ENCODE data around the gene FAM227B. TPM values are rescaled to one million over a fixed set of nuclear protein-coding genes. Genes with fewer than 3 reads are reported as not detected.

FAM227B gene
- total RNA-seq, 1 donor from 2014 or later: 2.9 TPM

GRCh38 chr15:49331951-49332350, 288.7 kb downstream of the FAM227B start:
- intact Hi-C loops (cut with DNase I): no loop called here
- no peaks in the 10 kb centered on the region for H3K27me3 ChIP-seq
- no peaks in the 10 kb centered on the region for H3K9me3 ChIP-seq
- TF ChIP-seq POLR2AphosphoS5 (IDR thresholded peaks at IDR 0.05; ENCODE audit: insufficient read depth in 1 of 2, low read depth in 1 of 2) (no peak), POLR2A (IDR thresholded peaks at IDR 0.05) (no peak)
- TF ChIP-seq, protein P1, sequence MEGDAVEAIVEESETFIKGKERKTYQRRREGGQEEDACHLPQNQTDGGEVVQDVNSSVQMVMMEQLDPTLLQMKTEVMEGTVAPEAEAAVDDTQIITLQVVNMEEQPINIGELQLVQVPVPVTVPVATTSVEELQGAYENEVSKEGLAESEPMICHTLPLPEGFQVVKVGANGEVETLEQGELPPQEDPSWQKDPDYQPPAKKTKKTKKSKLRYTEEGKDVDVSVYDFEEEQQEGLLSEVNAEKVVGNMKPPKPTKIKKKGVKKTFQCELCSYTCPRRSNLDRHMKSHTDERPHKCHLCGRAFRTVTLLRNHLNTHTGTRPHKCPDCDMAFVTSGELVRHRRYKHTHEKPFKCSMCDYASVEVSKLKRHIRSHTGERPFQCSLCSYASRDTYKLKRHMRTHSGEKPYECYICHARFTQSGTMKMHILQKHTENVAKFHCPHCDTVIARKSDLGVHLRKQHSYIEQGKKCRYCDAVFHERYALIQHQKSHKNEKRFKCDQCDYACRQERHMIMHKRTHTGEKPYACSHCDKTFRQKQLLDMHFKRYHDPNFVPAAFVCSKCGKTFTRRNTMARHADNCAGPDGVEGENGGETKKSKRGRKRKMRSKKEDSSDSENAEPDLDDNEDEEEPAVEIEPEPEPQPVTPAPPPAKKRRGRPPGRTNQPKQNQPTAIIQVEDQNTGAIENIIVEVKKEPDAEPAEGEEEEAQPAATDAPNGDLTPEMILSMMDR (IDR thresholded peaks at IDR 0.05): no peak
- H3K36me3 ChIP-seq: peaks cover 0 to 10% of the 10 kb centered on the region in 2 donors
- no peak overlapping the region for H3K27ac ChIP-seq
- no peaks in the 10 kb centered on the region for H3K4me1 ChIP-seq
- no peak overlapping the region for H3K4me3 ChIP-seq
- no peak for DNase-seq (ENCODE audit: extremely low spot score in 2 of 2)

DNA sequence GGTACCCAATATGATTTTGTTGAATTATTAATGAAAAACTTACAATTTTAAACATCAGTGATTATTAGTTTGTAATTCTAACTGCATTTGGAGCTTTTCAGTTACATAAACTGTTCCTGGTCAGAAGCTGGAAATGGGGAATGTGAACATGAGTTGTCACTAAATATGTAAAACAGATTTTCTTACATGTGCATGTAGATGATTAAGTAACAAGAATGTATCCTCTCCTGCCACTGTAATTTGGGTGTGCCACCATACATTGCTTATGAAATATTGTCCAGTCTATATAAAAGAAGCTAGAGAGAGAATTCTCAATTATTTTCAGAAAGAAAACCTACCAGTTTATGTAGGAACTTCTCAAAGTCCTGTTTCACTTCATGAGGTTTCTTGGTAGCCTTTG, 289.2 kb downstream of the FAM227B start:
- Histone ChIP-seq H3K9me3 (no peaks in the 10 kb centered on the region), H3K27me3 (no peaks in the 10 kb centered on the region), H3K4me3 (no peak overlapping the region), H3K27ac (no peak overlapping the region), H3K36me3 (peaks cover 0 to 10% of the 10 kb centered on the region in 2 donors), H3K4me1 (no peaks in the 10 kb centered on the region)
- TF ChIP-seq, protein P1 (IDR thresholded peaks at IDR 0.05): no peak
- no peak for TF ChIP-seq POLR2A (IDR thresholded peaks at IDR 0.05)
- no peak for TF ChIP-seq POLR2AphosphoS5 (IDR thresholded peaks at IDR 0.05; ENCODE audit: insufficient read depth in 1 of 2, low read depth in 1 of 2)
- intact Hi-C loops (cut with DNase I): no loop called here
- no peak for DNase-seq (ENCODE audit: extremely low spot score in 2 of 2)

DNA sequence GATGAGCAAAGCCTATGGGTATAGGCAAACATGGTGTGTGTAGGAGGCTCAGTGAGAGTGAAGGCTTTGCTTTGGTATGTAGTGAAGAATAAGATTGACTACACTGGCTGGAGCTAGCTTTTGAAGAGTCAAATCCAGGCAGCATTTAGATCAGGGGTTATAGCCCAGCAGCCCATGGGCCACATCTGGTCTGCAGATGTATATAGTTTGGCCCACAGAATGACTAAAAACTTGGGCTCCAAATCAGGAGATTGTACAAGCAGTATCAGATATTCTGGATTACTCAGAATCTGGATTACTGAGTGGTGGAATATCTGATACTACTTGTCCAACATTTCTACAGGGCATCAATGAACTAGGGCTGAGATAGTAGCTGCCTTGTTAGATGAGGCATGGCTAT, 290.5 kb downstream of the FAM227B start:
- no peak overlapping the region for H3K4me3 ChIP-seq
- DNase-seq (ENCODE audit: extremely low spot score in 2 of 2): no peak
- peaks cover 0 to 10% of the 10 kb centered on the region in 2 donors for H3K36me3 ChIP-seq
- H3K27ac ChIP-seq: no peak overlapping the region
- no peaks in the 10 kb centered on the region for H3K27me3 ChIP-seq
- TF ChIP-seq POLR2AphosphoS5 (IDR thresholded peaks at IDR 0.05; ENCODE audit: insufficient read depth in 1 of 2, low read depth in 1 of 2): no peak
- intact Hi-C loops (cut with DNase I): no loop called here
- no peaks in the 10 kb centered on the region for H3K4me1 ChIP-seq
- no peaks in the 10 kb centered on the region for H3K9me3 ChIP-seq

DNA sequence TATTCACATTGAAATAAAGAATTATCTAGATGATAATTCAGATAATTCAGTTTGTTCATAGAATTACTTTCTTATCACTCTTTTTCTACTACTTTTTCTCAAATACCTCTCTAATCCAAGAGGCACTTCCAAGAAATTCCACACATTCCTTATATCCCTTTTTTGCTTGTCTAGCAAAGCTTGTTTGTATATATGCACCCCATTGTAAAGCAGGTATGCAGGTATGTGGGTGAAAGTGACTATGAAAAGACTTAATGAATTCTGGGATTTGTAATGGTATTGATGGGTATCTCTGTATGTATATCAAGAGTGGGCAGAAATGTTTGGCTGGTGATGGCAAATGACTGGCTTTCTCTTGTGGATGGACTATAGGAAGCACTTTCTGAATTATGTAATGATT, 291.7 kb downstream of the FAM227B start:
- TF ChIP-seq POLR2A (IDR thresholded peaks at IDR 0.05) (no peak), POLR2AphosphoS5 (IDR thresholded peaks at IDR 0.05; ENCODE audit: insufficient read depth in 1 of 2, low read depth in 1 of 2) (no peak)
- TF ChIP-seq, protein P1 (IDR thresholded peaks at IDR 0.05): no peak
- no peaks in the 10 kb centered on the region for H3K27me3 ChIP-seq
- intact Hi-C loops (cut with DNase I): no loop called here
- H3K4me1 ChIP-seq: no peaks in the 10 kb centered on the region
- no peak for DNase-seq (ENCODE audit: extremely low spot score in 2 of 2)
- peaks cover 0 to 7% of the 10 kb centered on the region in 2 donors for H3K36me3 ChIP-seq
- H3K4me3 ChIP-seq: no peak overlapping the region
- no peak overlapping the region for H3K27ac ChIP-seq
- H3K9me3 ChIP-seq: no peaks in the 10 kb centered on the region

- intact Hi-C loops (cut with DNase I): no loop called here
- peaks cover 0 to 7% of the 10 kb centered on the region in 2 donors for H3K36me3 ChIP-seq
- H3K4me1 ChIP-seq: no peaks in the 10 kb centered on the region
- H3K4me3 ChIP-seq: no peak overlapping the region
- no peaks in the 10 kb centered on the region for H3K9me3 ChIP-seq
- TF ChIP-seq POLR2A (IDR thresholded peaks at IDR 0.05) (no peak), POLR2AphosphoS5 (IDR thresholded peaks at IDR 0.05; ENCODE audit: insufficient read depth in 1 of 2, low read depth in 1 of 2) (no peak)
- TF ChIP-seq, protein P1 (IDR thresholded peaks at IDR 0.05): no peak
- no peaks in the 10 kb centered on the region for H3K27me3 ChIP-seq
- DNase-seq (ENCODE audit: extremely low spot score in 2 of 2): no peak
- no peak overlapping the region for H3K27ac ChIP-seq
These were observed 292.7 kb downstream of the FAM227B start for GRCh38 chr15:49327927-49328326.

Measured in vagina (tissue), 2 donors.